GM21515 (cell line): Measurements from ENCODE around the gene LILRB5.
"Not testable (repeated sequence)": the region's sequence is repeated elsewhere in the genome, so short reads cannot be mapped to it uniquely, and the experiment has no call there.

Experiments
- ATAC-seq: cut with Tn5 transposase; IDR thresholded peaks from one replicate; pipeline ENCODE4 v1.9.1; 2021; ENCODE audit not compliant: unreplicated experiment

Gene LILRB5

DNA sequence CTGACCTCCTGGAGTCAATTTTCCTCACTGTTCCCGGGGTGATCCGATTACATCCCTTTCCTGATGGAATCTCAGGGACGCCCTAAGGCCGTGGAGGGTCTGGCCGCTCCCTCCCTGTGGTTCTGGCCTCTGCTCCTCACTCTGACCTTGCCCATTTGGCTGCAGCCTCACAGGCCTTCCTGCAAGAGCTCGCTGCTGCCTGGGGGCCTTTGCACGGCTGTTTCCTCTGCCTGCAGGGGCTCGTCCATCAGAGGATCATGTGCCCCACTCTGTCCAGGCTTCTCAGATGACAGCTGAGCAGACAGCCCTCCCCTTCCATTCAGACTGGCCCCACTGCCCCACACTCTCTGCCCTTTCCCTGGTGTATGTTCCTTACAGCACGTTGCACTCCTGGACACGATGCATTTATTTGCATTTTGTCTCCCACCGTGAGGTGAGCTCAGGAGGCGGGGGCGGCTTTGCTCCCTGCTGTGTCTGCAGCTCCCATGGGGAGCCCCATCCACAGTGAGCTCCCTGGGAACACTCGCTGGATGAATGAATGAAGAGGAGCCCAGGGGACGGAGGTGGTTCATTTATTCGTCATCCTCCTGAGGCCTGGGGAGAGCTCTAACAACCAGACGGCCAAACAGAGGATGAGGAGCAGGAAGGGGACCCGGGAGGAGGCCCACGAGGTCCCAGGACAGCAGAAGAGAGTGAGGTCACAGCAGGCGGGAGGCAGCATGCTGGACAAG is 39.4 kb downstream of the LILRB5 start:
- not testable (repeated sequence) for ATAC-seq

DNA sequence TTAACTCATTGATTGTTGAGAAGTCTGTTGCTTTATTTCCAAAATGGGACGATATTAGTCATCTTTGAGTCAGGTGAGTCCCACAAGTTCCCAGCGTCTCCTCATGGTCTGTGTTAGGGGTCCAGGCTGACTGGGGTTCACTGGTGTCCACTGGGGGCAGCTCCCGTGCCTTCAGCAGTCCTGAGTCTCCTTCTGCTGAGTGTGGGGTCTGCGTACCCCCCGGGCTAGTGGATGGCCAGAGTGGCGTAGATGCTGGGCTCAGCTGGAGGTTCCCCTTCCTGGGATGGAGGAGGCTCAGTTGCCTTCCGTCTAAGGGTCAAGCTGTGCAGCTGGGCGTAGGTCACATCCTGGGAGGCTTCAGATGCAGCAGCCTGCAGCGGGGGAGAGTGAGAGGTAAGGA is 40.2 kb downstream of the LILRB5 start:
- ATAC-seq, result no peak

GRCh38 chr19:54214734-54215133 is 42.3 kb downstream of the LILRB5 start:
- not testable (repeated sequence) for ATAC-seq

DNA sequence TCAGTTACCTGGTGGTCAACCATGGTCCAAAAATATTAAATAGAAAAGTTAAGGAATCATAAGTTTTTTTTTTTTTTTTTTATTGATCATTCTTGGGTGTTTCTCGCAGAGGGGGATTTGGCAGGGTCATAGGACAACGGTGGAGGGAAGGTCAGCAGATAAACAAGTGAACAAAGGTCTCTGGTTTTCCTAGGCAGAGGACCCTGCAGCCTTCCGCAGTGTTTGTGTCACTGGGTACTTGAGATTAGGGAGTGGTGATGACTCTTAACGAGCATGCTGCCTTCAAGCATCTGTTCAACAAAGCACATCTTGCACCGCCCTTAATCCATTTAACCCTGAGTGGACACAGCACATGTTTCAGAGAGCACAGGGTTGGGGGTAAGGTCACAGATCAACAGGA is 42.9 kb downstream of the LILRB5 start:
- ATAC-seq, result not testable (repeated sequence)

DNA sequence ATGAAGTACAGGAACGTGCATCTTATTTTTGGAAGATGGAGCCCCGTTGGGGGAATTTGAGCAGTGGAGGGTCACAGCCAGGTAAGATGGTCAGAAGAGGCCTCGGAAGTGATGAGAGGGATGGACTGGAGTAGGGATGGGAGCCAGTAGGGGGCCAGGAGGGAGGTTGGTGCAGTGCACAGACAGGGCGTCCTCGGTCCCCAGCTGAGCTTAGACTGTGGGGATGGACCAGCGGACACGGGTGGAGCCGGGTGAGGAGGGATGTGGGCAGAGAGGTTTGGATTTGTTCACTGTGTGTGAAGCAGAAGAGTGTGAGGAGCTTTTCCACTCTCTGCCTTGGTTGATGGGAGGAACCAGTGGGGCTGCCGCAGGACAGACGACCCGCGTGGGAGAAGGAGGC is 45.8 kb downstream of the LILRB5 start:
- ATAC-seq, result no peak

DNA sequence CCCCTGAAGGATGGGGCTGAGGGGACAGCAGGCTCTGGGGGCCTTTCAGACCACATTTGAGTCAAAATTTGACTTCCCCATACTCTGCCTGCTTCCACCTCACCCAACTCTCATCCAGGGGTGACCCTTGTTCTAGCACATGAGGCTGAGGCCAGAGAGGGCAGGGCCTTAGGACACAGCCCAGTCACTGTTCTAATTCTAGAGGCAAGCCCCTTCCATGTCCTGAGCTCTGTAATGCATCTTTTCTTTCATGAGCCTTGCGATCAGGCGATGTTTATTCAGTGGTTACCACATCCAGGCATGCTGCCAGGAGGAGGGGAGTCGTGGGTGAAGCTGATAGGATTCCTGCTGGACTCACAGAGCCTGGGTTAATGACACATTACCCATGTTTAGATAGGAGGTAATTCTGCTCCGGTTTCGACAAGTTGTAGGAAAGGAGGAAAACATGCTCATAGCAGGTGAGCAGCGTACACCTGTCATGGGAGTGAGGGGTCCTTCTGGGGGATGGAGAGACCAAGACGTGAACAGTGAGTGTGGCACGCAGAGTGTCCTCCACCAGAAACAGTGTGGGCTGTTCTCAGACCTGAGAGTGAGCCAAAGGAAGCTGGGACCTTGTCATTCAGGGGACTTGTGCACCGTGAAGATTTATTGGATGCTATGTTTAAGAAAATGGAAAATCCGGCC is 47.1 kb downstream of the LILRB5 start:
- no peak for ATAC-seq

DNA sequence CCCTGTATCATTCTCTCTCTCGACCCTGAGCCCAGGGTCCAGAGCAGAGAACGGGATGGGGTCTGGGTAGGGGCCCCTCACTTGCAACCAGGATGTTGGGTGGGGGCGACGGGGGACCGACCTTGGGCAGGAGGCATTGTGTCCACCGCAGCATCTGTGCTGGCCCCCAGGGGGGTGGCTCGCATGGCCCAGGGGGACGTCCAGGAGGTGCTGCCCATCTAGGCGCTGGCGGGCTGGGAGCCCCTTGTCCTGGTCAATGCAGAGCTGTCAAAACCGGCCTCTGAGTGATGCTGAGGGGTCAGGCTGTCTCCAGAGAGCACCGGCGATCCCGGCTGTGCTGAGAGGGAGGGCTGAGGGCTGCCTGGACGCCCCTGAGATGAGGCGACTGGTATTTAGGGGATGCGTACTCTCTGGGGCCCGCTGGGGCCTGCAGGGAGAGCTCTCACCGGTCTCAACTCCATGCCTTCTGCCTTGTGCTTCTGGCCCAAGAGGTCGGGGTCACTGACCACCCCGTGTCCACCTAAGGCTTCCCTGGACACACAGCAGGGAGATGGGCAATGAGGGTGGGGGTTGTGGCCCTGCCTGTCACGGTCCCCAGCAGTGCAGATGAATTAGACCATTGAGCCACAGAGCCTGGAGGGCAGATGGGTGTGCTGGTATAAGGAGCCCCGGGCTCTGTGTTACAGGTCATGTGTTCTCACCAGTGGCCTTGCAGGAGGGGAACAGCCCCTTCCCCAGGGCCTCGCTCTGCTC is 47.8 kb downstream of the LILRB5 start:
- no peak for ATAC-seq

DNA sequence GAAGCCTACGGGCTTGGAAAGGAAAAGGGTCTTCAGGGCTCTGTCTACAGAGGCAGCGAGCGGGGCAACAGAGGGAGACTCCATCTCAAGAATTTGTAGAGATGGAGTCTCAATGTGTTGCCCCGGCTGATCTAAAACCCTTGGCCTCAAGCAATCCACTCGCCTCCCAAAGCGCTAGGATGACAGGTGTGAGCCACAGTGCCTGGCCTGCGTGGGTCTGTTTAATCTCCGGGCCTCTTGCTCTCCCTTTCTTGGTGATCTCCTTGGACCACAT is 48.4 kb downstream of the LILRB5 start:
- ATAC-seq, result no peak

DNA sequence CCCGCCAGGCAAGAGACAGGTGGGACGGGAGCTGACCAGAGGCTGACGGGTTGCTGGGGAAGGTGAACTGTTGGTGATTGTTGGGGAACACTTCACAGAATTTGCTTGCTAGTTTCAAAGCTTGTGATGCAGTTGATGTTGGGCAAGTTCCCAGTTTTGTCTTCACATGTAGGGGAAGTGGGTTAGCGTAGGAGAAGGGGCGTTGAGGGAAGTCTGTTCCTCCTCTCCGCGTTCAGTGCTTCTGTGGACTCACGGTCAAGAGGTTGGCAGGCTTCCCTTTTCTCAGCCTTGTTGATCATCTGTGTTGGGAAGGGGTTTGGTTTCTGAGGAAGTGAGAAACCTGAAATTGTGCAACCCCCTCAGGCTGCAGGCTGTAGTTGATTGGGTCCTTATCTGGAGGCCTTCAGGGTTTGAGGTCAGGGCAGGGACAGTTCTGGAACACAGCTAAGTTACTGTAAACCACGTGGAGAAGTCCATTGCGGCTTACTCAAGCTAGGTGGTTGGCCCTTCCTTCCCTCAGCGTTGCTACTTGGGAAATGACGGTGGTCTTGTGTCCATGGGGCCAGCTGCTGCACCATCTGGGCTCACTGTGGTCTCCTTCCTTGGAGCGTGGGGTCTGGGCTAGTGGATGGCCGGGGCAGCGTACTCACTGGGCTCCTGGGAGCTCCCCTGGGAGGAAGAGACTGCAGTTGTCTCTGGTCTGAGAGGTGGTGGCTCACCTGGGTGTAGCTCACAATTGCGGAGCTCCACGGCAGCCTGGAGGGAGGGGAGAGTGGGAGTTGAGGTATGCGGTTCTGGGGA is 48.9 kb downstream of the LILRB5 start:
- peak; percentile 38 for ATAC-seq

GRCh38 chr19:54207676-54207982 is 49.4 kb downstream of the LILRB5 start:
- ATAC-seq, result no peak

- not testable (repeated sequence) for ATAC-seq
Measured at GRCh38 chr19:54207193-54207592, 49.9 kb downstream of the LILRB5 start.

DNA sequence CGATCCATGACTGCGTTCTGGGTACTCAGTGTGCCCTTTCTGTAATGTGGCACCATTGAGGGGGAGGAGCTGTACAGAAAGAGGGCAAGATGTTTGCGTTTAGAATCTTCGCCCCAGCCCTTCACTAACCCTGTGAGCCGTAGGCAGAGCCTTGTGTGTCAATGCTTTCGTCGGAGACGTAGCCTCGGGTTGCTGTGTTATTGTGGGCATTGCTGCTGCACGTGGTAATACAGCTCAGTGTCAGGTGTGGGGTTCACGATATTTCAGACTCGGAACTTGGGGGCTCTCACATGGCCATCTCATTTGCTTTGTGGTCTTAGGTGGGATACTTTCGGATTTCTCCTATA is 50.3 kb downstream of the LILRB5 start:
- no peak for ATAC-seq

- ATAC-seq, result no peak
Measured at GRCh38 chr19:54206030-54206830, 50.8 kb downstream of the LILRB5 start.

DNA sequence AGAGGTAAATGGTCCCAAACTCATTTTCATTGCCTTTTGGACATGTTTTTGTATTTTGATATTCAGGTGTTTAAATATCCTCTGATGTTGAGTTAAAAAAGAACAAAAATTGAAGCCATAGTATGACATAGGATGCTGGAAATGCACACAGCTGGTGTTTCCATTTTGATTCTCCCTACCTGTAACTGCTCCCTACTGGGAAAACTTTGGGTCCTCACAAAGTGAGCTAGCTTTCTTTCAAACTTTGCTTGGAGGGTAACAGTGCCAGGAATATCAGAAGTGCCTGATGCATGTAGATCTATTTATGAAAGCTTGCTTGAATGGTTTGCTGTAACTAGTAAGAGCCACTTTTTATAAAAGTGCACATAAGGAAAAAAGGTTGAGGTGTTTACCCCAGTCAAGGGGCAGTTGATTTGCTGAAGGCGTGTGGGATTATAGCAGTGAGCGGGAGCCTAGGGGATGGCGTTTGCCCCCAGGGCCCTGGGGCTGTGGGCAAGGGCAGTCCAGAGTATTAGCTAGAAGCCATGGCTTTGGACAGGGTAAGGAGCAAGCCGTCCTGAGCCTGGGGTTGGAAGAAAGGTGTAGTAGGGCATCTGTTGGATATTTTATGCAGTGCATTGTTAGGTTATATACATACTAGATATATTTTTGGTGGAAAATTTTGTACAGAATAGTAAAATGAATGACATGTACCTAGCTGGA is 52.2 kb downstream of the LILRB5 start:
- no peak for ATAC-seq

- no peak for ATAC-seq
Measured at GRCh38 chr19:54203151-54203611, 53.9 kb downstream of the LILRB5 start.

DNA sequence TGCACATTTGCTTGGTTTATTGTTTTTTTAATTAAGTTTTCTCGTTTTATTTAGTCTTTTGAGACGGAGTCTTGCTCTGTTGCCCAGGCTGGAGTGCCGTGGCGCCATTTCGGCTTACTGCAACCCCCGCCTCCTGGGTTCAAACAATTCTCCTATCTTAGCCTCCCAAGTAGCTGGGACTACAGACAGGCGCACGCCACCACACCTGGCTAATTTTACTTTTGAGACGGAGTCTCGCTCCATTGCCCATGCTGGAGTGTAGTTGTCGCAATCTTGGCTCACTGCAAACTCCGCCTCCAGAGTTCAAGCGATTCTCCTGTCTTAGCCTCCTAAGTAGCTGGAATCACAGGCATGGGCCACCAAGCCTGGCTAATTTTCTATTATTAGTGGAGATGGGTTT is 55.1 kb downstream of the LILRB5 start:
- ATAC-seq, result no peak

DNA sequence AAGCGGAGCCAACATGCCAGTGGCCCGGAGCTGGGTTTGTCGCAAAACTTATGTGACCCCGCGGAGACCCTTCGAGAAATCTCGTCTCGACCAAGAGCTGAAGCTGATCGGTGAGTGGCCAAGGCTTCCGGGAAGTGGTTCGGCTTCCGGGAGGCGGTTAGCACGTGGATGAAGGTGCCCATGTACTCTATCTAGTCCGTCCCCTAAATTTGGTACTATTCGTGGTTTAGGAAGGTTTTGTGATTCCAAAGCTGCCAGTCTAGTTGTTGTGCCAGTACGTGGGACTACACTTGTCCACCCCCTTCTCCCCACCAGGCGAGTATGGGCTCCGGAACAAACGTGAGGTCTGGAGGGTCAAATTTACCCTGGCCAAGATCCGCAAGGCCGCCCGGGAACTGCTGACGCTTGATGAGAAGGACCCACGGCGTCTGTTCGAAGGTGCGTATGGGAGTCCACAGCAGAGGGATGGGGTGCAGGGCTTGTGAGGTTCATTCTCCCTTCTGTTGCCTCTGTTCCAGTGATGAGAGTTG is 55.8 kb downstream of the LILRB5 start:
- ATAC-seq, result no peak
